T-helper 22 cell (primary cell): ENCODE measurements around the gene TMEM150B.

Experiments
- DNase-seq: peaks from one replicate; pipeline ENCODE4 v3.0.0-alpha.2; 2020; ENCODE audit warnings: low read depth

TMEM150B gene

GRCh38 chr19:55354698-55355212 is 29.6 kb upstream of the TMEM150B start, which contains the start of gene COX6B2:
TSS of gene COX6B2 (minus strand) at chr19:55354719. CDS start at chr19:55354521, 198 bp downstream.
- no peak for DNase-seq

DNA sequence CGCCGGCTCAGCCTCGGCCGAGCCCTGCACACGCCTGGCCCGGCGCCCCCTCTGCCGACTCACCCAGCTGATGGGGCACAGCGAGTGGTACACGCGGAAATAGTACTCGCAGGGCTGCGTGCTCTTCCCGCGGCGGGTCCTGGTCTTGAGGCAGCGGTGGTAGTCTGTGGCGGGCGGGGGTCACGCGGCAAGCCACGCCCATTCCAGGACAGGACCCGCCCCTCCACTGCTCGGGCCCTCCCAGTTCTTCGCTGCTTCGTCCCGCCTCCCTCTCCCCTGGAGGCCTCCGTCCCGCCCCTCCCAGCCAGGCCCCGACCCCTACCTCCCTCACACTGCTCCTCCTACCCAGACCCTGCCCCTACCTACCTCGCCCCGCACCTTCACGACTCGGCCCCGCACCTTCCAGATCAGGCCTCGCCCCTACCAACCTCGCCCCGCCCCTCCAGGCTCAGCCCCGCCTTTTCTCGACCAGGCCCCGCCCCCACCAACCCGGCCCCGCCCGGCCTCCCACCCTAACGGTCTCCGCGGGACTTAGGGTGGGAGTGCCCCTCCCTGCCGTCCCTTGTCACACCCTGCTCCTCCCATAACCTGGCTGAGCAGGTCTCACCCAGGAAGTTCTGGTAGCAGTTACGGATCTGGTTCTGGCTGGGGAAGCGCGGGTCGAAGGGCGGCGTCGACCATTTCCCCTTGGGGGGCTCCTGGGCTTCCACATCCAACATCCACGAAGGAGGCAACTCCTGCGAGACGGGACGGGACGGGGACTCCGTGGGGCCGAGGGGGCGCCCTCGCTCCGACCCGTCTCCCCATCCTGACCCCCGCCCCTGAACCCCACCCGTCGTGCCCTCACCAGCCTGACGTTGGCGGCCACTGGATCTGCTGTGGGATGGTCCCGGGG is 28.9 kb upstream of the TMEM150B start:
- DNase-seq: peak; percentile 51

GRCh38 chr19:55353356-55353802 is 28.2 kb upstream of the TMEM150B start:
- DNase-seq: no peak

DNA sequence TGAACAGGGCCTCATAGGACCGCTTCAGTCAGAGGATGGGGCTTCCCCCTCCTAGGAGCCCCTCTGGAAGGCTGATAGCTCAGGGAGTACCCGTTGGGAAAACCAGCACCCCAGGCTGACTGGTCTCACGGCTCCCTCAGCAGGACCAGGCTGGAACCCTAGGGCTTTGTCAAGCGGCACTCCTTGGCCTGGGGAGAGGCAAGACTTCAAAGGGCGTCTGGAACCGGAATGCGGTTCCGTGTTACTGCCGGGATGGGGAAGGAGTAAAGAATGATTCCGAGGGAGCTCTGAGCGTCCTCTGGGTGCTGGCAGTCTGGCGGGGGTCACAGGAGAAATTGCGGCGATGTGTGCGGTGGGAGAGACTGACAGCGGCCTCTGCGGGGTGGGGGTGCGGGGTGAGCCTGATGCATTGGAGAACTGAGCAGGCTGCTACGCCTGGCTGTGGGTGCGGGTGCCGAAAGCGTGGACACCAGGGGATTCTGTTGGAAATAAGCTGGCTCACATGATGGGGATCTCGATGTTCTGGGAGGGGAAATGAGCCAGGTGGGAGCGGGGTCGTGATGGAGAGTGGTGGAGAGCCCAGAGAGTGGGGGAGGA is 27.5 kb upstream of the TMEM150B start:
- no peak for DNase-seq

GRCh38 chr19:55352040-55352439 is 26.9 kb upstream of the TMEM150B start:
- no peak for DNase-seq

GRCh38 chr19:55350620-55351315 is 25.6 kb upstream of the TMEM150B start:
- DNase-seq: no peak

GRCh38 chr19:55348317-55349034 is 23.3 kb upstream of the TMEM150B start:
- DNase-seq: no peak

DNA sequence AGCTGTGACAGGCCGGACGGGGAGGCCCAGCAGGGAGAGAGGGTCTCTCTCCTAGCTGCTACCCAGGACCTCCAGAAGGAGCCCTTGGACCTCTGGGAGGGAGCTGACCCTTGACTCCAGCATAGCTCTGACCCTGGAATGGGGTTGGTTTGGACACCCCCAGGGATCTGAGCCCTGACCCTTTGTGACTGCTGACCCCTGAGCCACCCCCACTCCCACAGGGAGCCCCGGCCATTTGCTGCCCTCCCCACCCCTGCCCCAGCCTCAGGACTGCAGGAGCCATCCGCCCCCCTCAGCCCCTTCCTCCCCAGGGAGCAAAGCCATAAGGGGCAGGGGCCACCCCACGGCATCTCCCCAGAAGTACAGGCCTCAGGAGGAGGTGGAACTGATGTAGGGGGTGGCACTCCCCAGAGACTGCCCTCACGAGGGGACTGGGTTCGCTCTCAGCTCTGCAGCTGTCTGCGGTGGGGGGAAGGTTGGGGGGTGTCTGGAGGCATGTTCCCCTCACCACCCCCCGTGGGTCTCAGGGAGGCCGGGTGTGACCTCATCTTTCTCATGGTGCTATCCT is 22.4 kb upstream of the TMEM150B start:
- no peak for DNase-seq

DNA sequence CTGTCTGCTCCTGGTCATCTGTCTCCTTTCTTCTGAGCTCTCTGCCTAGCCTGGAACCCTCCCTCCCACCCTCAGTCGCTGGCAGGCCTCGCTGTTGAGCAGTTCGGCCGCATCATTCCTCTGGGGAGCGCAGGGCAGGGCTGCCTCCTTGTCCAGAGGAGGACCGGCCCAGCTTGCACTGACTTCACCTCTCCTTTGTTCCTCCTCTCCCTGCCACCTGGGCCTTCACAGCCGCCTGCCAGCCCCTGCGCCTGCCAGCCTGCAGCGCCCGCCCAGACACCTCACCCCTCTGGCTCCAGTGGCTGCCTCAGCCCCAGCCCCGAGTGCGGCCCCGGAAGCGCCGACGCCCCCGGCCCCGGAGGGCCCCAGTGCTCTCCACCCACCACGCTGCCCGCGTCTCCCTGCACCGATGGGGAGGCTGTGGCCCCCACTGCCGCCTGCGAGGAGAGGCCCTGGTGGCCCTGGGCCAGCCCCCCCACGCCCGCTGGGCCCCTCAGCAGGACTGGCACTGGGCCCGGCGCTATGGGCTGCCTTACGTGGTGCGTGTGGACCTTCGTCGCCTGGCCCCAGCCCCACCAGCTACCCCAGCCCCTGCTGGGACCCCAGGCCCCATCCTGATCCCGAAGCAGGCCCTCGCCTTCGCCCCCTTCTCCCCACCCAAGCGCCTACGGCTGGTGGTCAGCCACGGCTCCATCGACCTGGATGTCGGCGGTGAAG is 21.7 kb upstream of the TMEM150B start:
- no peak for DNase-seq

- DNase-seq: no peak
Measured at GRCh38 chr19:55345818-55346724, 20.9 kb upstream of the TMEM150B start.

DNA sequence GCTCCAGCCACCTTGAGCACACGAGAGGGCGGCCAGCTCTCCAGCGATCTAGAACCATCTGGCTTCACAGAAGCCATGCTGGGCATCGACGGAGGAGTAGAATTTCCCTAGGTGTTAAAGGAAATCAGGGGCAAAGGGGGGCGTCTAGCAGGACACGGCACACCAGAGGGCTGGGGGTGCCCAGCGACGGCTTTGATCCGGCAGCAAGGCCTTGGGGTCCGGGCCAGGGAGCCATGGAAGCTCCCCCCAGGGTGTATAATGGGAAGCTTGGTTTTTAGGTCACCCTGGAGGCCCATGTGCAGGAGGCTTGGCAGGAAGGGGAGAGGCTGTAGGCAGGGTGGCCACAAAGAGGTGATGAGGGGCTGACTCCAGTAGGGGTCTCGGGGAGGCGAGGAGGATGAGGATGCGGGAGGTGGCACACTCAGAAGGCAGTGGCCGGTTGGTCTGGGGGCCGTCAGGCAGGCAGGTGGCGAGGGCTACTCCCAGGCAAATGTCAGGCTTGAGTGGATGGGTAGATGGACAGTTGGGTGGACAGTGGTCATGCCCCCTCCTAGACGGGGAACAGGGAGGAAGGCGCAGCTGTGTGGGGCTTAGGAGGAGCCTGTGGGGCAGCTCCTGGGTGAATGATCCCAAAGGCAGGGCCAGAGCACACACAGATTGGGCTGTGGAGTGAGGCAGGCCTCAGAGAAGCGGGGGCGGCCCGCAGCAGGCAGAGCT is 20.1 kb upstream of the TMEM150B start:
- DNase-seq: no peak

GRCh38 chr19:55344444-55344843 is 19.3 kb upstream of the TMEM150B start:
- no peak for DNase-seq

GRCh38 chr19:55341595-55342531 is 16.7 kb upstream of the TMEM150B start:
- no peak for DNase-seq

GRCh38 chr19:55341171-55341588 is 16.0 kb upstream of the TMEM150B start:
- DNase-seq: peak; percentile 40

GRCh38 chr19:55340784-55341147 is 15.6 kb upstream of the TMEM150B start:
- no peak for DNase-seq

- no peak for DNase-seq
Measured at GRCh38 chr19:55339889-55340783, 15.0 kb upstream of the TMEM150B start.
